SJSA1 (cell line): ENCODE data around the gene DOCK6. TPM values are rescaled to one million over a fixed set of nuclear protein-coding genes. Genes with fewer than 3 reads are reported as not detected.
"Not testable (repeated sequence)": the region's sequence is repeated elsewhere in the genome, so short reads cannot be mapped to it uniquely, and the experiment has no call there.

Experiments
- DNase-seq, 2 experiments: peaks; one replicate each; pipeline ENCODE4 v3.0.0-alpha.2; 2015 to 2020; ENCODE audit warnings: low spot score in 2 of 2, low read depth in 1 of 2
- H3K27ac ChIP-seq: fragments of 250-450 bp; sonication (Bioruptor Pico); 2 replicates; pipeline ENCODE4 v1.5.1; 2020; ENCODE audit warnings: mild to moderate bottlenecking, moderate library complexity
- H3K27me3 ChIP-seq: fragments of 250-450 bp; sonication (Bioruptor Pico); replicated peaks from 2 replicates; pipeline ENCODE4 v1.5.1; 2020; ENCODE audit warnings: mild to moderate bottlenecking, moderate library complexity
- H3K36me3 ChIP-seq: fragments of 250-450 bp; sonication (Bioruptor Pico); 2 replicates; pipeline ENCODE4 v1.5.1; 2020; ENCODE audit warnings: mild to moderate bottlenecking
- H3K4me1 ChIP-seq: fragments of 250-450 bp; sonication (Bioruptor Pico); replicated peaks from 2 replicates; pipeline ENCODE4 v1.6.1; 2021; ENCODE audit warnings: mild to moderate bottlenecking
- H3K4me3 ChIP-seq: fragments of 250-450 bp; sonication (Bioruptor Pico); 2 replicates; pipeline ENCODE4 v1.5.1; 2020; ENCODE audit warnings: mild to moderate bottlenecking
- H3K9me3 ChIP-seq: fragments of 250-450 bp; sonication (Bioruptor Pico); replicated peaks from 2 replicates; pipeline ENCODE4 v1.5.1; 2020; ENCODE audit warnings: mild to moderate bottlenecking
- total RNA-seq: library from RNA; depleted of rRNA; stranded (reverse); fragments of >200 nt; shearing (Covaris generic); gene quantifications from 2 replicates; pipeline ENCODE4 v1.2.3, GENCODE V29; 2014

The DOCK6 gene
- total RNA-seq, 1 experiment from 2014 or later = 7.9 TPM

DNA sequence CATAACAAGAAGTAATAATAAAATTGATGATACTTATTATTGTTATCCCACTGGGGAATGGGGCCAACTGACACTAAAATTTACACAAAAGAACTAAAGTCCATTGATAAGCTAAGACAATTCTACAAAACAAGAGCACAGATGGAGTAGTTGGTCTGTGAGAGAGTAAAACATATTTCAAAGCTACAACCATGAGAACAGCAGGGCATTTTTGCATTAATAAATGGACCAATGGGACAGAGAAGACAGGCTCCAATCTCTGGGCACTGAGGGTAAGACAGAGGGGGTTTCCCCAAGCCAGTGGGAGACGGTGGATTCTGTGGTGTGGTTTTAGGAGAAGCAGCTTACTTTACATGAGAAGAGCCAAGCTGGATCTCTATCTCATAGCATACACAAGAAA, 79.3 kb downstream of the DOCK6 start:
- Histone ChIP-seq H3K4me3 (no peak overlapping the region), H3K4me1 (peaks cover 30% of the 10 kb centered on the region), H3K27ac (no peak overlapping the region), H3K27me3 (no peaks in the 10 kb centered on the region), H3K36me3 (peaks cover 89% of the 10 kb centered on the region), H3K9me3 (no peaks in the 10 kb centered on the region)
- no peak for DNase-seq

DNA sequence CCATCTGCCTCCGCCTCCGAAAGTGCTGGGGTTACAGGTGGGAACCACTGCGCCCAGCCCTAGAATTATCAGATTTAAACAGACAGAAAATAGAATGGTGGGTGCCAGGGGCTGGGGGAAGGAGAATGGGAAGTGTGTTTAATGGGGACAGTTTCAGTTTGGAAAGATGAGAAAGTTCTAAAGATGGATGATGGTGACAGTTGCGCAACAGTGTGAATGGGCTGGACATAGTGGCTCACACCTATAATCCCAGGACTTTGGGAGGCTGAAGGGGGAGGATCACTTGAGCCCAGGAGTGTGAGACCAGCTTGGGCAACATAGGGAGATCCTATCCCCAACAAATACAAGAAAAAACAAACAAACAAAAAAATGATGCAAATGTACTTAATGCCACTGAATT, 80.8 kb downstream of the DOCK6 start:
- Histone ChIP-seq H3K4me1 (peaks cover 45% of the 10 kb centered on the region), H3K9me3 (no peaks in the 10 kb centered on the region), H3K27me3 (no peaks in the 10 kb centered on the region), H3K4me3 (no peak overlapping the region), H3K36me3 (peaks cover 89% of the 10 kb centered on the region), H3K27ac (no peak overlapping the region)
- DNase-seq = no peak

DNA sequence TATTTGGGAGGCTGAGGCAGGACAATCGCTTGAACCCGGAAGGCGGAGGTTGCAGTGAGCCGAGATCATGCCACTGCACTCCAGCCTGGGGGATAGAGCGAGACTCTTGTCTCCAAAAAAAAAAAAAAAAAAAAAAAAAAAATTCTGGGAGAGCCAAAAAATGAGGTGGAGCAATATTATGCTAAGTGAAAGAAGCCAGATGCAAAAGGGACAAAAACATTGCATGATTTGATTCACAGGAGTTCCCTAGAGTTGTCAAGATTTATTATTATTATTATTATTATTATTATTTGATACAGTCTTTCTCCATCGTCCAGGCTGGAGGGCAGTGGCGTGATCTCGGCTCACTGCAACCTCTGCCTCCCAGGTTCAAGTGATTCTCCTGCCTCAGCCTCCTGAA, 81.3 kb downstream of the DOCK6 start:
- not testable (repeated sequence) for H3K4me3 ChIP-seq, H3K9me3 ChIP-seq, DNase-seq, H3K27me3 ChIP-seq
- peak overlapping the region; percentile 99; the same call in 1 of the 2 replicates for H3K27ac ChIP-seq
- peaks cover 89% of the 10 kb centered on the region for H3K36me3 ChIP-seq
- H3K4me1 ChIP-seq = peaks cover 45% of the 10 kb centered on the region

DNA sequence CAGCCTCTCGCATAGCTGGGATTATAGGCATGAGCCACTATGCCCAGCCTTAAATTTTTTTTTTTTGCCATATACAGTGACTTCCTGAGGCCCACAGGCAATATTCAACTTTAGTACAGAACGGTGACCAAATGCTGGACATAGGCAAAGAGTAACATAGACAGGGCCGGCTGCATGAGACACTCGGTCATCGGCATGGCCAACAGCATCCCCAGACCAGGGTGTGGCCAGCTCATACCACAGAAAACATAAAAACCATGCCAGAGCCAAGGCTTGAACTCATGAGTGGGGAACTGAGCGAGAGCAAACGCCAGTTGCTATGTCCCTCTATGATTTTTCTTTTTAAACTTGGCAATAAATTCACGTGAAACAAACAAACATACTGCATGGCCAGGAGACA, 82.0 kb downstream of the DOCK6 start:
- H3K36me3 ChIP-seq = peaks cover 89% of the 10 kb centered on the region
- no peaks in the 10 kb centered on the region for H3K9me3 ChIP-seq
- peak overlapping the region; percentile 99 for H3K27ac ChIP-seq
- no peak overlapping the region for H3K4me3 ChIP-seq
- no peaks in the 10 kb centered on the region for H3K27me3 ChIP-seq
- H3K4me1 ChIP-seq = peaks cover 45% of the 10 kb centered on the region
- DNase-seq = no peak

DNA sequence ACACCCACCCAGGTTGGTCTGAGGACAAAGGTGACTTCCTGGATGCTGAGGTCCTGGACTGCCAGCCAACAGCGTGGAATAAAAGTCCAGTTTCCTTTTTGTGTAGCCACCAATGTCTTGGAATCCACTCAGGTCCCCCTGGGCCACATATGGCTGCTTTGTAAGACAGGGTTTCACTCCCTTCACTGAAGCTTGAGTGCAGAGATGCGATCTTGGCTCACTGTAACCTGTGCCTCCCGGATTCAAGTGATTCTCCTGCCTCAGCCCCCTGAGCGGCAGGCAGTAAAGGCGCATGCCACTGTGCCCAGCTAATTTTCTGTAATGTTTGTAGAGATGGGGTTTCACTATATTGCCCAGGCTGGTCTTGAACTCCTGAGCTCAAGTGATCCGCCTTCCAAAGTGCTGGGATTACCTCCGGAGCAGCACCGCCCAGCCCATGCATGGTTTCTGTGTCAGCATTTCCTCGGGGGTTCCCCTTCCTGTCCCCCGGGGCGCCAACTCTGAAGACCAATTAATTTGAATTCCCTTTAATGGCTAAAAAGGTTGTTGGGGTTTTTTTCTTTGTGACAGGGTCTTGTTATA, 82.5 kb downstream of the DOCK6 start:
- no peak overlapping the region for H3K4me3 ChIP-seq
- H3K9me3 ChIP-seq = no peaks in the 10 kb centered on the region
- peaks cover 89% of the 10 kb centered on the region for H3K36me3 ChIP-seq
- peak; percentile 69 to 72 for DNase-seq
- peak overlapping the region; percentile 99 for H3K27ac ChIP-seq
- peaks cover 45% of the 10 kb centered on the region for H3K4me1 ChIP-seq
- H3K27me3 ChIP-seq = no peaks in the 10 kb centered on the region

DNA sequence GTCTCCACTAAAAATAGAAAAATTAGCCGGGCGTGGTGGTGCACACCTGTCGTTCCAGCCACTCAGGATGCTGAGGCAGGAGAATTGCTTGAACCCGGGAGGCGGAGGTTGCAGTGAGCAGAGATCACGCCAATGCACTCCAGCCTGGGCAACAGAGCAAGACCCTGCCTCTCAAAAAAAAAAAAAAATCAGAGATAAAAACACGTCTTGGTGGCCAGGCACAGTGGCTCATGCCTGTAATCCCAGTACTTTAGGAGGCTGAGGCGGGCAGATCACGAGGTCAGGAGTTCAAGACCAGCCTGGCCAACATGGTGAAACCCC, 83.2 kb downstream of the DOCK6 start:
- not testable (repeated sequence) for H3K27me3 ChIP-seq, DNase-seq, H3K9me3 ChIP-seq, H3K4me3 ChIP-seq
- Histone ChIP-seq H3K27ac (peak overlapping the region; percentile 99), H3K36me3 (peaks cover 89% of the 10 kb centered on the region), H3K4me1 (peaks cover 45% of the 10 kb centered on the region)

DNA sequence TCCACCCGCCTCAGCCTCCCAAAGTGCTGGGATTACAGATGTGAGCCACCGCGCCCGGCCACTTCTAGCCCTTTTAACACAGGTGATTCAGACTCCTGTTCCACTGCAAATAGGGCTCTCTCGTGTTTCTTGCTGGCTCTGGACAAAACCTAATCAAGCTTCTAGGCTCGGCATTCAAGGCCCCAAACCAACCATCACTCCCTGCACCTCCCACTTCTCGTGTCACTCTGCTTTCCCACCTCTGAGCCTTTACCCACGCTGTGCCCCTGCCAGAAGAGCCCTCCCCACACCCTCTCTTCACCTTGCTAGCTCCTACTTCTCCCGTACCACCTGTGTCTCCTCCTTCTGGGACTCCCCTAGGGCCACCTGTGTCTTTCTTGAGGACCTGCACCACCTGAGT, 84.7 kb downstream of the DOCK6 start:
- peak overlapping the region; percentile 99 for H3K27ac ChIP-seq
- peaks cover 90% of the 10 kb centered on the region for H3K36me3 ChIP-seq
- peaks cover 45% of the 10 kb centered on the region for H3K4me1 ChIP-seq
- H3K4me3 ChIP-seq = no peak overlapping the region
- H3K9me3 ChIP-seq = no peaks in the 10 kb centered on the region
- DNase-seq = no peak
- no peaks in the 10 kb centered on the region for H3K27me3 ChIP-seq

DNA sequence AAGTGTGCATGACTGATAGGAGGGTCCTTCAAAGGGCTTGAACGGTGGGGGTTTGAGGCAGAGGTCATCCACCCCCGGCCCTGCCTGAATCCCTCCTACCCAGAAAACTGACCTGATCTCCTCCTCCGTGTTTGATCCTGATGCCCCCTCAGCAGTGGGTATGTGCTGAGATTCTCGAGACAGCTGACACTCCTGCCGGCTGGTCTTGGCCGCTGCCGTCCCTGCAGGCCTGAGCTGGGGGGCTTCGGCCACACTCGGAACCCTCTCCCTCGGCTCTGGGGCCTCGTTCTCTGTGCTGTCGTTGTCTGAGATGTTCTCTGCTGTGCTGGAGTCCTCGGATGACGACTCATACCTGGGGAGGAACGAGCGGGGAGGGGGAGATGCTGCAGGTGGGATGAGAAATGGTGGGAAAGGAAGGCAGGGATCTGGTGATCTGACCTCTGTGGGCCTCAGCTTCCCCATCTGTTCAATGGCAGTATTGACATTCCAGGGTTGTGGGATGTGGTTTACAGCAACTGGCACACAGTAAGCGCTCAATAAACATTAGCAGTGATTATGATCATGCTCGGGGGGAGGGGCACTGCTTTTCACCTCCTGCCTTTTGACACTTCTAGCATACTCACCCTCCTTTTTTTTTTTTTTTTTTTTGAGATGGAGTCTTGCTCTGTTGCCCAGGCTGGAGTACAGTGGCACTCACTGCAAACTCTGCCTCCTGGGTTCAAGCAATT, 85.7 kb downstream of the DOCK6 start:
- no peaks in the 10 kb centered on the region for H3K9me3 ChIP-seq
- peak overlapping the region; percentile 99 for H3K27ac ChIP-seq
- H3K4me3 ChIP-seq = no peak overlapping the region
- H3K4me1 ChIP-seq = peaks cover 52% of the 10 kb centered on the region
- no peak for DNase-seq
- no peaks in the 10 kb centered on the region for H3K27me3 ChIP-seq
- H3K36me3 ChIP-seq = peaks cover 91% of the 10 kb centered on the region

DNA sequence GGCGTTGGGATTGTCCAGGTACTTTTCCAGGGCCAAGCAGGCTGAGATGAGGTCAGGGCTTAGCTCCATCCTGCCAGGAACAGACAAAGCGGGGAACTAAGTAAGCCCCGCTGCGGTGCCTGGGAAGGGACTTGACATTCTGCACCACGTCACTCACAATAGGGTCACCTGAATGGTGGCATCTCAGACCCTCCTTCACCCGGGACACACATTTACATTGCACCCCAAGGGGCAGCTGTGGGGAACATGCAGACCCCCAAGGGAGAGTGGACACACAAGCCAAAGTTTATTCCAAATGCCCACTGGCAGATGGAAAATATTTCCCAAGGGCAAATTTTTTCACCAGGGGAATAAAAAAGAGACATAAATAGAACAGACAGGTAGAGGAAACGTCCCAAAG, 86.4 kb downstream of the DOCK6 start:
- Histone ChIP-seq H3K4me1 (peaks cover 54% of the 10 kb centered on the region), H3K4me3 (no peak overlapping the region), H3K27ac (no peak overlapping the region), H3K36me3 (peaks cover 94% of the 10 kb centered on the region), H3K9me3 (no peaks in the 10 kb centered on the region), H3K27me3 (no peaks in the 10 kb centered on the region)
- no peak for DNase-seq

DNA sequence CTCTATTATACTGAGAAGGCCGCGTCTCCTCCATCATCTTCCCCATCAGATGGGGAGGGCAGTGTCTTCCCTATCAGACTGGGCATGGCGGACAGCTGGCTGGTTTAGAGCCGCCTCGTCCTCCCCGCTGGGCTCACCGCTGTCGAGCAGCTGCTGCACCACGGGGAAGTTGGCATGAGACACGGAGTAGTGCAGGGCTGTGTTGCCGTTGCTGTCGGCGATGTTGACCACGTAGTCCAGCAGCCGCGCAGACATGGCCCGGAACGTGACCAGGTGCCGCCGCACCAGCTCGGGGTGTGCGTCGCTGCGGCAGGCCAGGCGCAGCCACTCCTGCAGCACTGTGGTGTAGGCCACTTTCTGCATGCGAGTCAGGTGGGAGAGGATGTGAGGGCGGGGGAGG, 88.0 kb downstream of the DOCK6 start:
- no peaks in the 10 kb centered on the region for H3K27me3 ChIP-seq
- H3K4me1 ChIP-seq = peaks cover 55% of the 10 kb centered on the region
- no peak overlapping the region for H3K4me3 ChIP-seq
- H3K9me3 ChIP-seq = no peaks in the 10 kb centered on the region
- no peak for DNase-seq
- no peak overlapping the region for H3K27ac ChIP-seq
- peaks cover 95% of the 10 kb centered on the region for H3K36me3 ChIP-seq

DNA sequence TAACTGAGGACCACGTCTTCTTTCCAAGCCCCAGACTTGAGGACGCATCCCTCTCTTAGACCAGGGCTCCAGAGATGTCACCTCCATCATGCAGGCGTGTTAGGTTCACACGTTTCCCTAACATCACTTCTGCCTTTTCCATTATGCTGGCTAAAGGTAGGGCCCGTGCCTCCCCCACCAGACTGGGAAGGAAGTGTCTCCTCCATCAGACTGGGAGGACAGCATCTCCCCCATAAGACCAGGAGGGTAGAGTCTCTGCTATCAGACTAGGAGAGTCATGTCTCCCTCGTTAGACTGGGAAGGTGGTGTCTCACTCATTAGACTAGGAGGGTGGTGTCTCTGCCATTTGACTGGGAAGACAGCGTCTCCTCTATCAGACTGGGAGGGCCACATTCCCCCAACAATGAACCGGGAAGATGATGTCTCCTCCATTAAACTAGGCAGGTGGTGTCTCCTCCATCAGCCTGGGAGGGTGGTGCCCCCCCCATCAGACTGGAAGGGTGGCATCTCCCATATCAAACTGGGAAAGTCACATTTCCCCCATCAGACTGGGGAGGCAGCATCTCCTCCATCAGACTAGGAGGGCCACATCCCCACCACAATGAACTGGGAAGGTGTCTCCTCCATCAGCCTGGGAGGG, 88.7 kb downstream of the DOCK6 start:
- Histone ChIP-seq H3K27ac (no peak overlapping the region), H3K9me3 (no peaks in the 10 kb centered on the region), H3K4me3 (no peak overlapping the region), H3K27me3 (no peaks in the 10 kb centered on the region), H3K36me3 (peaks cover 94% of the 10 kb centered on the region), H3K4me1 (peaks cover 54% of the 10 kb centered on the region)
- no peak for DNase-seq

DNA sequence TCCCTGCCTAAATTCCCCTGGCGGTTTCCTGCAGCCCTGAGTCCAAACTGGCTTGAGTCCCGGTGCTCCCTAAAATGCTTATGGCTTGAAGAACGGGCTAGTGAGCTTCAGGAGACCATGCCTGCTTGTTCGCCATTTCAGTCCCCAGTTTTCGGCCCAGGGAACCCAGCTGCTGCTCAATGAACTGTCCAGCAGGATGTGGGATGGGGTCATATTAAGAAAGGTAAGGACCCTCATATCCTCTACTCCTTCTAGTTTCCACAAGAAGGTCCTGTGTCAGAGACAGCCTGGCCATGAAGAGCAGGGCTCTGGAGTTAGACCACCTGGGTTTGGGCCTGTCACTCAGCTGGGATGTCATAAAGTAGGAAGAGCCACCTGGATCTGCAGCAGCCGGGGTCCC, 89.7 kb downstream of the DOCK6 start:
- Histone ChIP-seq H3K4me1 (peaks cover 56% of the 10 kb centered on the region), H3K27ac (no peak overlapping the region), H3K4me3 (no peak overlapping the region), H3K27me3 (no peaks in the 10 kb centered on the region), H3K9me3 (no peaks in the 10 kb centered on the region), H3K36me3 (peaks cover 97% of the 10 kb centered on the region)
- DNase-seq = no peak

DNA sequence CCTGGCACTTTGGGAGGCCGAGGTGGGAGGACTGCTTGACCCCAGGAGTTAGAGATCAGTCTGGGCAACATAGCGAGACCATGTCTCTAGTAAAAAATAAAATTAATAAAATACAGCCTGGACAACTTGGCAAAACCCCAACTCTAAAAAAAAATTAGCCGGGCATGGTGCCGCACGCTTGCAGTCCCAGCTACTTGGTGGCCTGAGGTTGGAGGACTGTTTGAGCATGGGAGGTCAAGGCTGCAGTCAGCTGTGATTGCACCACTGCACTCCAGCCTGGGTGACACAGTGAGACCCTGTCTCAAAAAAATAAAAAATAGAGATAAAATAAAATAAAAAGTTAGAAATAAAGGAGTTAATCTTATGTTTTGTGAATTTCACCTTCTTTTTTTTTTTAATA, 91.2 kb downstream of the DOCK6 start:
- H3K36me3 ChIP-seq = peaks cover 97% of the 10 kb centered on the region
- H3K27ac ChIP-seq = peak overlapping the region; percentile 23; the same call in 1 of the 2 replicates
- DNase-seq = no peak
- peaks cover 51% of the 10 kb centered on the region for H3K4me1 ChIP-seq
- H3K4me3 ChIP-seq = no peak overlapping the region
- no peaks in the 10 kb centered on the region for H3K27me3 ChIP-seq
- no peaks in the 10 kb centered on the region for H3K9me3 ChIP-seq

DNA sequence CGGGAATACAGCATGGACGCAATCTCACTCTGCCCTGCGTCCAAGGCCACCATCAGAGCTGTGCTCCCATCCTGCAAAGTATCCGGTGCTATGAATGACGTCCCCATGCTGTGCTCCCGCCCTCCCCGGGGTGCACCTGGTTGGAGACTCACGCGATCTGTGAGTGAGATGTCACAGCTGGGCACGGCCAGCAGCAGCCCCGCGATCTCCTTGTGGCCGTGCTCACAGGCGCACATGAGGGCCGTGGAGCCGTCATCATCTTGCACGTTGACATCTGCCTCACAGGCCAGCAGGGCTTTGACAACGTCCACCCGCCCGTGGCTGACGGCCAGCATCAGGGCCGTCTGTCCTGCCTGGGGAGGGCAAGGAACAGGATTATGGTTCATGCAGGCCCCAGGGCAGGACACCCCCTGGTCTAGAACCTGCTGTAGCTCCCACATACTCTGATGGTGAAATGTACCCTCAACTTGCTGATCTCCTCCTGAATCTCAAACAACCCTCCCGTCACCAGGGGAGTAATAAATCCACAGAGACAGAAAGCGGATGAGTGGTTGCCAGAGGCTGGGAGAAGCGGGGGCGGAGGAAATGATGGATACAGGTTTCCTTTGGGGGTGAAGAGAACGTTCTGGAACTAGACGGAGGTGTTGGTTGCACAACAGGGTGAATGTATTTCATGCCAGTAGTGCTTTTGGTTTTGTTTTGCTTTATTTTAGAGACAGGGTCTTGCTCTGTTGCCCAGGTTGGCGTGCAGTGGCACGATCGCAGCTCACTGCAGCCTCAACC, 92.2 kb downstream of the DOCK6 start:
- Histone ChIP-seq H3K27ac (peak overlapping the region; percentile 3; the same call in 1 of the 2 replicates), H3K4me1 (peaks cover 56% of the 10 kb centered on the region), H3K4me3 (no peak overlapping the region), H3K36me3 (peaks cover 97% of the 10 kb centered on the region), H3K27me3 (no peaks in the 10 kb centered on the region), H3K9me3 (no peaks in the 10 kb centered on the region)
- no peak for DNase-seq
